ENCODE results near the gene CD22.

GRCh38 chr19:35331551-35332214 is 2.7 kb downstream of the CD22 start:
- TF ChIP-seq CTCF (IDR thresholded peaks at IDR 0.05), result no peak
- no peak for TF ChIP-seq POLR2A (IDR thresholded peaks at IDR 0.05)
- no peak for TF ChIP-seq POLR2AphosphoS5 (IDR thresholded peaks at IDR 0.05)

All from suprapubic skin (tissue), 4 donors.